PC-9 (cell line): Measurements from ENCODE around the gene TXNRD1. TPM values are rescaled to one million over a fixed set of nuclear protein-coding genes. Genes with fewer than 3 reads are reported as not detected.

Source experiments
- BruUV-seq: library from RNA; stranded (reverse); fragments of 400-500 nt; replicated peaks from 2 replicates; lab custom pipeline; 2021; lab: Mats Ljungman, UMichigan
- CTCF ChIA-PET: fragments of 300-600 bp; sonication (Branson Sonifier 250); formaldehyde crosslinking; loops from one replicate; lab custom pipeline; 2022; ENCODE audit warnings: antibody characterized with exemption; lab: Charles Lee
- POLR2A ChIA-PET: fragments of 300-600 bp; sonication (Branson Sonifier 250); formaldehyde crosslinking; loops from one replicate; lab custom pipeline; 2022; ENCODE audit warnings: antibody characterized with exemption; ENCODE audit not compliant: unreplicated experiment; lab: Charles Lee
- DNase-seq, 2 experiments: peaks; one replicate each; pipeline versions ENCODE4 v3.0.0 to v3.0.0-alpha.2; 2015 to 2022; ENCODE audit warnings: mixed read lengths in 1 of 2
- H2AFZ ChIP-seq: fragments of 200-600 bp; sonication (generic); 2 replicates; pipeline ENCODE4 v1.8.1; 2017; ENCODE audit warnings: antibody characterized with exemption
- H3F3A ChIP-seq: fragments of 200-600 bp; sonication (generic); 2 replicates; pipeline ENCODE4 v1.8.1; 2017; ENCODE audit warnings: antibody characterized with exemption, mild to moderate bottlenecking, low read depth; ENCODE audit not compliant: insufficient read depth
- H3K27ac ChIP-seq: fragments of 200-600 bp; sonication (generic); 2 replicates; pipeline ENCODE4 v1.6.1; 2016; ENCODE audit warnings: mixed run types
- H3K27me3 ChIP-seq: fragments of 200-600 bp; sonication (generic); 2 replicates; pipeline ENCODE4 v1.6.1; 2016; ENCODE audit warnings: low read depth, mixed run types; ENCODE audit not compliant: insufficient read depth
- H3K36me3 ChIP-seq: fragments of 200-600 bp; sonication (generic); 2 replicates; pipeline ENCODE4 v1.6.1; 2016; ENCODE audit warnings: low read depth, mixed run types
- H3K4me1 ChIP-seq: fragments of 200-600 bp; sonication (generic); replicated peaks from 2 replicates; pipeline ENCODE4 v1.6.1; 2016; ENCODE audit warnings: mixed run types; ENCODE audit not compliant: insufficient read depth
- H3K4me2 ChIP-seq: fragments of 200-600 bp; sonication (generic); 2 replicates; pipeline ENCODE4 v1.6.1; 2017; ENCODE audit warnings: mixed run types
- H3K4me3 ChIP-seq: fragments of 200-600 bp; sonication (generic); 2 replicates; pipeline ENCODE4 v1.6.1; 2016; ENCODE audit warnings: mixed run types
- H3K79me2 ChIP-seq: fragments of 200-600 bp; sonication (generic); 2 replicates; pipeline ENCODE4 v1.6.1; 2017; ENCODE audit warnings: low read depth, mixed run types
- H3K9me2 ChIP-seq: fragments of 200-600 bp; sonication (generic); 2 replicates; pipeline ENCODE4 v1.8.1; 2017; ENCODE audit warnings: mild to moderate bottlenecking; ENCODE audit not compliant: insufficient read depth
- H3K9me3 ChIP-seq: fragments of 200-600 bp; sonication (generic); 2 replicates; pipeline ENCODE4 v1.8.1; 2016; ENCODE audit warnings: low read depth; ENCODE audit not compliant: insufficient read depth
- H4K20me1 ChIP-seq: fragments of 200-600 bp; sonication (generic); 2 replicates; pipeline ENCODE4 v1.8.1; 2017; ENCODE audit not compliant: insufficient read depth
- EZH2 ChIP-seq: fragments of 200-600 bp; sonication (generic); IDR thresholded peaks from 2 replicates; pipeline ENCODE4 v1.8.0; 2017; ENCODE audit warnings: antibody characterized with exemption, low read depth
- intact Hi-C: fragments of 100-400 bp; cut with micrococcal nuclease; formaldehyde crosslinking; loops from one replicate; pipeline ENCODE4 v1.10.0; 2022; ENCODE audit not compliant: unreplicated experiment
- total RNA-seq: library from RNA; stranded (reverse); gene quantifications from 2 replicates; pipeline ENCODE4 v1.2.3, GENCODE V29; 2021
- TF ChIP-seq, protein P1 (sequence below): fragments of 200-600 bp; sonication (generic); conservative IDR thresholded peaks from 2 replicates; pipeline ENCODE4 v1.6.1; 2017; ENCODE audit warnings: mixed run types, antibody characterized with exemption, mild to moderate bottlenecking, moderate library complexity

Gene TXNRD1
- total RNA-seq, 1 experiment from 2014 or later = 1,250 TPM

DNA sequence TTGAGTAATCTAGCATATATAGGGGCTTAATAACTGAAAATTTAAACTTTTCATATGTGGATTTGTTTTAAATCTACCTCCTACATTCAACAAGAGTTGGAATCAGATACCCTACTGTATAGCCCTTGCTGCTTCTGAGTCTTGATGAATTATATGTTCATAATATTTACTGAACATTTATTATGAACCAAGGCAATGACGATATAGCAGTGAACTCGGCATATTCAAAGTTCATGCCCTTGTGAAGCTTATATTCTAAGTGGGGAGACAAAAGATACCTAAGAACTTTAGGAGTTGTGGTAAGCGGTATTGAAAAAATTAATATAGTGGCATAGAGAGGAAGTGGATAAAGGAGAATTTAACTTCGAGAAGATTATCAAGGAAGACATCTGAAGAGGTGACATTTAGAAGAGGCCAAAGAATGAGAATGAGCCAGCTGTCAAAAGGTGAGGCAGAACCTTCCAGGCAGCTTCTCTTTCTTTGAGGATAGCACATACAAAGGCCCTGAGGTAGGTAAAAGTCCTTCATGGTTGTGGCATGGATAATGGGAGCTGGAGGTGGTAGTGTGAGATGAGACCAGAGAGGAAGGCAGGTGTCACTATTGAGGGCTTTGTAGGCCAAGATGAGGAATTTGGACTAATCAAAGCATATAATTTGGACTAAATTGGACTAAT is 98.1 kb downstream of the TXNRD1 start:
- Histone ChIP-seq H3K9me2 (no peaks in the 10 kb centered on the region), H3K4me1 (peaks cover 93% of the 10 kb centered on the region), H3K4me2 (peak overlapping the region; percentile 22), H3K79me2 (peaks cover 99% of the 10 kb centered on the region), H4K20me1 (peaks cover 100% of the 10 kb centered on the region), H3K27me3 (no peaks in the 10 kb centered on the region), H3K27ac (peak overlapping the region; percentile 77), H3K36me3 (peaks cover 87% of the 10 kb centered on the region), H2AFZ (no peak overlapping the region), H3F3A (peaks cover 100% of the 10 kb centered on the region), H3K4me3 (peak overlapping the region; percentile 13; the same call in 1 of the 2 replicates), H3K9me3 (no peaks in the 10 kb centered on the region)
- BruUV-seq = no TSS peak
- ChIA-PET POLR2A (no interaction called here), CTCF (no interaction called here)
- TF ChIP-seq, protein P1, sequence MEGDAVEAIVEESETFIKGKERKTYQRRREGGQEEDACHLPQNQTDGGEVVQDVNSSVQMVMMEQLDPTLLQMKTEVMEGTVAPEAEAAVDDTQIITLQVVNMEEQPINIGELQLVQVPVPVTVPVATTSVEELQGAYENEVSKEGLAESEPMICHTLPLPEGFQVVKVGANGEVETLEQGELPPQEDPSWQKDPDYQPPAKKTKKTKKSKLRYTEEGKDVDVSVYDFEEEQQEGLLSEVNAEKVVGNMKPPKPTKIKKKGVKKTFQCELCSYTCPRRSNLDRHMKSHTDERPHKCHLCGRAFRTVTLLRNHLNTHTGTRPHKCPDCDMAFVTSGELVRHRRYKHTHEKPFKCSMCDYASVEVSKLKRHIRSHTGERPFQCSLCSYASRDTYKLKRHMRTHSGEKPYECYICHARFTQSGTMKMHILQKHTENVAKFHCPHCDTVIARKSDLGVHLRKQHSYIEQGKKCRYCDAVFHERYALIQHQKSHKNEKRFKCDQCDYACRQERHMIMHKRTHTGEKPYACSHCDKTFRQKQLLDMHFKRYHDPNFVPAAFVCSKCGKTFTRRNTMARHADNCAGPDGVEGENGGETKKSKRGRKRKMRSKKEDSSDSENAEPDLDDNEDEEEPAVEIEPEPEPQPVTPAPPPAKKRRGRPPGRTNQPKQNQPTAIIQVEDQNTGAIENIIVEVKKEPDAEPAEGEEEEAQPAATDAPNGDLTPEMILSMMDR = no peak
- TF ChIP-seq EZH2 = no peak
- intact Hi-C loops = loop anchor here (10.0 kb wide), 1 partner anchor 179 kb away; the partner anchor contains the start of gene NFYB
- DNase-seq = no peak

DNA sequence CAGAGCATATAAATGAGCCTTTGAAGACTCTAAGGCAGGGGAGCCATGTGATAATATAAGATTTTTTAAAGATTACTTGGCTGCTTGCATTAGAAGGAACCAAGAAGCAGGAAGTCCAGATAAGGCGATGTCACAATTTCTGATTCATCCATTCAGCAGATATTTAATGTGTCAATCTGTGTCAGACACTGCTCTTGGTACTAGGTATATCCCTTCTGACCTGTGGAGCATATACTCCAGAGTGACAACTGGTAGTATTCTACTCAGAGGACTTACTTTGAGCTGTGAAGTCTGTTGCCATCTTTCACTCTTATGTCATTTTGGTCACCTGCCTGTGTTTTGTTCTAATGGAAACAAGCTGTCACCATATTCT is 98.6 kb downstream of the TXNRD1 start:
- Histone ChIP-seq H3K36me3 (peaks cover 90% of the 10 kb centered on the region), H3K79me2 (peaks cover 99% of the 10 kb centered on the region), H3K27me3 (no peaks in the 10 kb centered on the region), H3K9me2 (no peaks in the 10 kb centered on the region), H3K9me3 (no peaks in the 10 kb centered on the region), H2AFZ (no peak overlapping the region), H3K4me1 (peaks cover 93% of the 10 kb centered on the region), H4K20me1 (peaks cover 100% of the 10 kb centered on the region), H3K4me2 (peak overlapping the region; percentile 22; the same call in 1 of the 2 replicates), H3K4me3 (no peak overlapping the region), H3K27ac (peak overlapping the region; percentile 77), H3F3A (peaks cover 100% of the 10 kb centered on the region)
- CTCF ChIA-PET = no interaction called here
- intact Hi-C loops = loop anchor here (10.0 kb wide), 1 partner anchor 179 kb away; the partner anchor contains the start of gene NFYB
- BruUV-seq = no TSS peak
- TF ChIP-seq, protein P1 = no peak
- TF ChIP-seq EZH2 = no peak
- POLR2A ChIA-PET = no interaction called here
- DNase-seq = peak in 1 of 2 experiments; percentile 79

DNA sequence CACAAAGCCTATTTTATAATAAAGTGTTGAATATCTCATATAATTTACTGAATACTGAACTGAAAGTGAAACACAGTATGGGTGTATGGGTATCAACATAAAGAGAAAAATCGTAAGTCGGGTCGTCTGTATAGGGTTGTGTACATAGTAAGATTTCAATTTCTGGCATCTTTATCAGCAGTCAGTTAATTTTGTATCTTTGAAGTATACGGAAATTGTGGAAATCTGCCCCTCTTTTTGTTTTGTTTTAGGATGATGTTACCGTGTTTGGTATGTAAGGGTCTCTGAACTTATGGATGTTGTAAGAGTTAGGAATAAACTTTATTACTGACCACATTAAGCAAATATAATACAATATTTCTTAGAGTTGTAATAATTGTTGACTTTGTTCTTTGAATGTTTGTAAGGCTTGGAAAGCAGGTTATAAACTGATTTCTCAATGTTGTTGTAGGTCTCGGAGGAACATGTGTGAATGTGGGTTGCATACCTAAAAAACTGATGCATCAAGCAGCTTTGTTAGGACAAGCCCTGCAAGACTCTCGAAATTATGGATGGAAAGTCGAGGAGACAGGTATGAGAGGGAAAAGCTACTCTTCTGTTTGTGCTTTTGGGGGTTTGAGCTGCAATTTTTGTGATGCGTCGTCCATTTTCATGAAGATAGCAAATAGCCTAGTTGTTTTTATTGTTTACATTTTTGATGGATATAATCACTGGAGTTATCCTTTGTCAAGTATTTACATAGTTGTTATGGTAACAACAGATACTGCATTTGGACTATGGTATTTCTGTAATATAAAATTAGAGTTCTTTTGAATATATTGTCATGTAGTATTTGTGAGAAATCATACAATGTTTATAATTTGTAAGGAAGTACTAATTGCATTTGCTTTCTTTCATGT is 100.0 kb downstream of the TXNRD1 start:
- Histone ChIP-seq H3K79me2 (peaks cover 99% of the 10 kb centered on the region), H3K36me3 (peaks cover 91% of the 10 kb centered on the region), H3K4me1 (peaks cover 93% of the 10 kb centered on the region), H3F3A (peaks cover 100% of the 10 kb centered on the region), H3K9me2 (no peaks in the 10 kb centered on the region), H3K4me2 (peak overlapping the region; percentile 21), H3K9me3 (no peaks in the 10 kb centered on the region), H3K27me3 (no peaks in the 10 kb centered on the region), H3K27ac (peak overlapping the region; percentile 77), H3K4me3 (peak overlapping the region; percentile 21; the same call in 1 of the 2 replicates), H2AFZ (no peak overlapping the region), H4K20me1 (peaks cover 100% of the 10 kb centered on the region)
- CTCF ChIA-PET = no interaction called here
- POLR2A ChIA-PET = no interaction called here
- no TSS peak for BruUV-seq
- TF ChIP-seq EZH2 = no peak
- TF ChIP-seq, protein P1 = no peak
- no peak for DNase-seq
- intact Hi-C loops = loop anchor here (10.0 kb wide), 1 partner anchor 181 kb away; the partner anchor contains the start of gene NFYB
